Measurements from ENCODE around the gene RHOF. TPM values are rescaled to one million over a fixed set of nuclear protein-coding genes. Genes with fewer than 3 reads are reported as not detected.

The RHOF gene
- total RNA-seq, 1 donor from 2014 or later, result 31.9 TPM

DNA sequence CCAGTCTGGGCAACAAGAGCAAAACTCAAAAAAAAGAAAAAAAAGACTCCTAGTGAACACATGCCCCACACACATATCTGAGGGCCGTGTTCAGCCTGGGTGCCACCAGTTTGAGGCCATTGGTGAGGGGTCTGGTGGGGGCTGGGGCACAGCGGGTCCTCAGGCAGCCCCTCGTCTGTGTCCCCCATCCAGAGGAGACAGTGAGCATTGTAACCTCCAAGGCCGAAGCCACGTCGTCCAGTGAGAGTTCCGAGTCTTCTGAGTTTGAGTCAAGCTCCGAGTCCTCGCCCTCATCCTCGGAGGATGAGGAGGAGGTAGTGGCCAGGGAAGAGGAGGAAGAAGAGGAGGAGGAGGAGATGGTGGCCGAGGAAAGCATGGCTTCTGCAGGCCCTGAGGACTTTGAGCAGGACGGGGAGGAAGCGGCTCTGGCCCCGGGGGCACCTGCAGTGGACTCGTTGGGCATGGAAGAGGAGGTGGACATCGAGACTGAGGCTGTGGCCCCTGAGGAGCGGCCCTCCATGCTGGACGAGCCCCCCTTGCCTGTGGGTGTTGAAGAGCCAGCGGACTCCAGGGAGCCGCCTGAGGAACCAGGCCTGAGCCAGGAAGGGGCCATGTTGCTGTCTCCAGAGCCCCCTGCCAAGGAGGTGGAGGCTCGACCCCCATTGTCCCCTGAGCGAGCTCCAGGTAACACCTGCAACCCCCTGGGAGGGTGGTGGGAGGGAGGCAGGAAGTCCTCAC lies 25.9 kb upstream of the RHOF start:
- Mint-ChIP-seq H3K4me3 (ENCODE audit: unreplicated experiment) (peak overlapping the region; percentile 60), H3K27me3 (ENCODE audit: low read depth, unreplicated experiment) (no peaks in the 10 kb centered on the region), H3K9me3 (ENCODE audit: unreplicated experiment) (no peaks in the 10 kb centered on the region), H3K27ac (ENCODE audit: unreplicated experiment) (peak overlapping the region; percentile 47), H3K36me3 (ENCODE audit: low read depth, unreplicated experiment) (peaks cover 10% of the 10 kb centered on the region), H3K4me1 (ENCODE audit: low read depth, unreplicated experiment) (no peaks in the 10 kb centered on the region)
- no peak overlapping the region for H3K9ac ChIP-seq (ENCODE audit: low read length)
- no peak overlapping the region for H3K4me2 ChIP-seq (ENCODE audit: low read length)
- peaks cover 53% of the 10 kb centered on the region for H4K20me1 ChIP-seq (ENCODE audit: insufficient read depth, low read length)
- no peaks in the 10 kb centered on the region for H3K27me3 ChIP-seq (ENCODE audit: insufficient read depth, low read length)
- TF ChIP-seq, protein P1, sequence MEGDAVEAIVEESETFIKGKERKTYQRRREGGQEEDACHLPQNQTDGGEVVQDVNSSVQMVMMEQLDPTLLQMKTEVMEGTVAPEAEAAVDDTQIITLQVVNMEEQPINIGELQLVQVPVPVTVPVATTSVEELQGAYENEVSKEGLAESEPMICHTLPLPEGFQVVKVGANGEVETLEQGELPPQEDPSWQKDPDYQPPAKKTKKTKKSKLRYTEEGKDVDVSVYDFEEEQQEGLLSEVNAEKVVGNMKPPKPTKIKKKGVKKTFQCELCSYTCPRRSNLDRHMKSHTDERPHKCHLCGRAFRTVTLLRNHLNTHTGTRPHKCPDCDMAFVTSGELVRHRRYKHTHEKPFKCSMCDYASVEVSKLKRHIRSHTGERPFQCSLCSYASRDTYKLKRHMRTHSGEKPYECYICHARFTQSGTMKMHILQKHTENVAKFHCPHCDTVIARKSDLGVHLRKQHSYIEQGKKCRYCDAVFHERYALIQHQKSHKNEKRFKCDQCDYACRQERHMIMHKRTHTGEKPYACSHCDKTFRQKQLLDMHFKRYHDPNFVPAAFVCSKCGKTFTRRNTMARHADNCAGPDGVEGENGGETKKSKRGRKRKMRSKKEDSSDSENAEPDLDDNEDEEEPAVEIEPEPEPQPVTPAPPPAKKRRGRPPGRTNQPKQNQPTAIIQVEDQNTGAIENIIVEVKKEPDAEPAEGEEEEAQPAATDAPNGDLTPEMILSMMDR (IDR thresholded peaks at IDR 0.05; ENCODE audit: insufficient read depth, low read depth, low read length), result no peak
- TF ChIP-seq EZH2 (IDR thresholded peaks at IDR 0.05; ENCODE audit: insufficient read depth, low read length), result no peak
- no peak overlapping the region for H3K4me3 ChIP-seq (ENCODE audit: insufficient read depth, low read depth, low read length)
- peaks cover 24% of the 10 kb centered on the region for H3K79me2 ChIP-seq (ENCODE audit: insufficient read depth, low read length)
- no peaks in the 10 kb centered on the region for H3K4me1 ChIP-seq (ENCODE audit: insufficient read depth, low read length)
- H3K36me3 ChIP-seq (ENCODE audit: insufficient read depth, low read length), result peaks cover 41% of the 10 kb centered on the region
- H3K9me3 ChIP-seq (ENCODE audit: insufficient read depth, low read depth, low read length), result no peaks in the 10 kb centered on the region
- no peak for FAIRE-seq
- DNase-seq (ENCODE audit: low read depth), result no peak
- no peak overlapping the region for H2AFZ ChIP-seq (ENCODE audit: low read depth, low read length)
- no peak overlapping the region for H3K27ac ChIP-seq (ENCODE audit: low read depth, low read length)

GRCh38 chr12:121817648-121818043 lies 24.2 kb upstream of the RHOF start:
- H3K79me2 ChIP-seq (ENCODE audit: insufficient read depth, low read length), result peaks cover 40% of the 10 kb centered on the region
- peaks cover 34% of the 10 kb centered on the region for H3K36me3 ChIP-seq (ENCODE audit: insufficient read depth, low read length)
- H3K4me3 ChIP-seq (ENCODE audit: insufficient read depth, low read depth, low read length), result no peak overlapping the region
- no peak overlapping the region for H3K9ac ChIP-seq (ENCODE audit: low read length)
- no peak for DNase-seq (ENCODE audit: low read depth)
- TF ChIP-seq EZH2 (IDR thresholded peaks at IDR 0.05; ENCODE audit: insufficient read depth, low read length), result no peak
- no peaks in the 10 kb centered on the region for H3K27me3 Mint-ChIP-seq (ENCODE audit: low read depth, unreplicated experiment)
- no peaks in the 10 kb centered on the region for H3K9me3 ChIP-seq (ENCODE audit: insufficient read depth, low read depth, low read length)
- no peak for FAIRE-seq
- no peak overlapping the region for H3K27ac ChIP-seq (ENCODE audit: low read depth, low read length)
- H3K4me1 Mint-ChIP-seq (ENCODE audit: low read depth, unreplicated experiment), result no peaks in the 10 kb centered on the region
- peaks cover 57% of the 10 kb centered on the region for H4K20me1 ChIP-seq (ENCODE audit: insufficient read depth, low read length)
- peaks cover 6% of the 10 kb centered on the region for H3K4me1 ChIP-seq (ENCODE audit: insufficient read depth, low read length)
- H3K4me2 ChIP-seq (ENCODE audit: low read length), result no peak overlapping the region
- H3K9me3 Mint-ChIP-seq (ENCODE audit: unreplicated experiment), result no peaks in the 10 kb centered on the region
- peaks cover 10% of the 10 kb centered on the region for H3K36me3 Mint-ChIP-seq (ENCODE audit: low read depth, unreplicated experiment)
- peak overlapping the region; percentile 34 for H3K27ac Mint-ChIP-seq (ENCODE audit: unreplicated experiment)
- no peak overlapping the region for H3K4me3 Mint-ChIP-seq (ENCODE audit: unreplicated experiment)
- no peak overlapping the region for H2AFZ ChIP-seq (ENCODE audit: low read depth, low read length)
- no peaks in the 10 kb centered on the region for H3K27me3 ChIP-seq (ENCODE audit: insufficient read depth, low read length)

GRCh38 chr12:121816925-121817647 lies 23.6 kb upstream of the RHOF start:
- H3K27ac Mint-ChIP-seq (ENCODE audit: unreplicated experiment), result no peak overlapping the region
- H3K4me1 ChIP-seq (ENCODE audit: insufficient read depth, low read length), result peaks cover 10% of the 10 kb centered on the region
- peaks cover 45% of the 10 kb centered on the region for H3K79me2 ChIP-seq (ENCODE audit: insufficient read depth, low read length)

More at GRCh38 chr12:121816925-121817647, 23.6 kb upstream of the RHOF start:
- Histone ChIP-seq H3K4me3 (ENCODE audit: insufficient read depth, low read depth, low read length) (no peak overlapping the region), H3K4me2 (ENCODE audit: low read length) (no peak overlapping the region), H3K9ac (ENCODE audit: low read length) (no peak overlapping the region), H3K9me3 (ENCODE audit: insufficient read depth, low read depth, low read length) (no peaks in the 10 kb centered on the region), H3K27me3 (ENCODE audit: insufficient read depth, low read length) (no peaks in the 10 kb centered on the region), H2AFZ (ENCODE audit: low read depth, low read length) (no peak overlapping the region), H3K36me3 (ENCODE audit: insufficient read depth, low read length) (peaks cover 32% of the 10 kb centered on the region), H4K20me1 (ENCODE audit: insufficient read depth, low read length) (peaks cover 58% of the 10 kb centered on the region), H3K27ac (ENCODE audit: low read depth, low read length) (no peak overlapping the region)
- TF ChIP-seq EZH2 (IDR thresholded peaks at IDR 0.05; ENCODE audit: insufficient read depth, low read length), result no peak
- TF ChIP-seq, protein P1 (IDR thresholded peaks at IDR 0.05; ENCODE audit: insufficient read depth, low read depth, low read length), result no peak
- Mint-ChIP-seq H3K36me3 (ENCODE audit: low read depth, unreplicated experiment) (peaks cover 10% of the 10 kb centered on the region), H3K9me3 (ENCODE audit: unreplicated experiment) (no peaks in the 10 kb centered on the region), H3K27me3 (ENCODE audit: low read depth, unreplicated experiment) (no peaks in the 10 kb centered on the region), H3K4me1 (ENCODE audit: low read depth, unreplicated experiment) (no peaks in the 10 kb centered on the region), H3K4me3 (ENCODE audit: unreplicated experiment) (no peak overlapping the region)
- FAIRE-seq (no peak), DNase-seq (ENCODE audit: low read depth) (no peak)

Measured in astrocyte (in vitro differentiated cells and primary cell).